G401.6 (cell line): ENCODE results near the gene PTGES2.
"Not testable (repeated sequence)": the region's sequence is repeated elsewhere in the genome, so short reads cannot be mapped to it uniquely, and the experiment has no call there.

ENCODE experiments used
- FAIRE-seq: peaks from 2 replicates; lab custom pipeline; 2012; peaks lifted over from hg19 to GRCh38; lab: Jason Lieb, UNC

PTGES2 gene

GRCh38 chr9:128118971-128119665 is 8.4 kb downstream of the PTGES2 start:
- FAIRE-seq: no peak

GRCh38 chr9:128118472-128118857 is 9.1 kb downstream of the PTGES2 start:
- no peak for FAIRE-seq

- peak; percentile 96 for FAIRE-seq
Observed at GRCh38 chr9:128117613-128118471, 9.7 kb downstream of the PTGES2 start.

GRCh38 chr9:128116104-128117083 is 11.1 kb downstream of the PTGES2 start:
- FAIRE-seq: no peak

- no peak for FAIRE-seq
Observed at GRCh38 chr9:128115187-128116103, 12.1 kb downstream of the PTGES2 start.

- FAIRE-seq: no peak
Observed at GRCh38 chr9:128114326-128115186, 13.0 kb downstream of the PTGES2 start.

- FAIRE-seq: no peak
Observed at GRCh38 chr9:128113526-128114325, 13.8 kb downstream of the PTGES2 start.

GRCh38 chr9:128111726-128112125 is 15.8 kb downstream of the PTGES2 start:
- not testable (repeated sequence) for FAIRE-seq

GRCh38 chr9:128109050-128109709 is 18.3 kb downstream of the PTGES2 start:
- no peak for FAIRE-seq

GRCh38 chr9:128108269-128109049 is 19.1 kb downstream of the PTGES2 start:
- no peak for FAIRE-seq

GRCh38 chr9:128107468-128108268 is 19.9 kb downstream of the PTGES2 start:
- no peak for FAIRE-seq

- no peak for FAIRE-seq
Observed at GRCh38 chr9:128106940-128107467, 20.5 kb downstream of the PTGES2 start.

- no peak for FAIRE-seq
Observed at GRCh38 chr9:128106181-128106939, 21.2 kb downstream of the PTGES2 start.

GRCh38 chr9:128105538-128106175 is 21.9 kb downstream of the PTGES2 start:
- FAIRE-seq: no peak

GRCh38 chr9:128104171-128104618 is 23.3 kb downstream of the PTGES2 start:
- no peak for FAIRE-seq

GRCh38 chr9:128103589-128103962 is 24.0 kb downstream of the PTGES2 start:
- no peak for FAIRE-seq
